Muscle of back (tissue), 11 donors: ENCODE results near the gene NECAP2. TPM values are rescaled to one million over a fixed set of nuclear protein-coding genes. Genes with fewer than 3 reads are reported as not detected.
A peak's percentile ranks its signal among the peaks of the same experiment; 100 is the strongest.
"Not testable (repeated sequence)": the region's sequence is repeated elsewhere in the genome, so short reads cannot be mapped to it uniquely, and the experiment has no call there.

Source experiments
- DNase-seq, 3 donors: peaks; one replicate each; pipeline versions ENCODE4 v3.0.0 to v3.0.0-alpha.2; 2013
- polyA plus RNA-seq, 10 donors: library from polyadenylated mRNA; unstranded; fragments of 120-200 nt; gene quantifications; one replicate each; pipeline ENCODE4 v1.2.1, GENCODE V29; 2013; ENCODE audit not compliant: insufficient read length in 10 of 10

The NECAP2 gene
- polyA plus RNA-seq, 10 donors, result 31.1 to 45.6 (median 35.8) TPM

- DNase-seq, result not testable (repeated sequence)
These were observed 53.2 kb downstream of the NECAP2 start for GRCh38 chr1:16493731-16494130.

GRCh38 chr1:16497474-16497904 lies 57.0 kb downstream of the NECAP2 start:
- peak in 1 of 3 donors; percentile 24 for DNase-seq

- DNase-seq, result peak in 1 of 3 donors; percentile 35
These were observed 57.5 kb downstream of the NECAP2 start for GRCh38 chr1:16498047-16498446.

- peak; percentile 91 to 96 (median 93) for DNase-seq
These were observed 58.3 kb downstream of the NECAP2 start for GRCh38 chr1:16498573-16499413.

GRCh38 chr1:16500466-16500865 lies 59.9 kb downstream of the NECAP2 start:
- not testable (repeated sequence) for DNase-seq

- DNase-seq, result not testable (repeated sequence)
These were observed 60.5 kb downstream of the NECAP2 start for GRCh38 chr1:16500975-16501374.

- not testable (repeated sequence) for DNase-seq
These were observed 60.9 kb downstream of the NECAP2 start for GRCh38 chr1:16501446-16501845.

GRCh38 chr1:16503494-16503893 lies 63.0 kb downstream of the NECAP2 start:
- DNase-seq, result no peak

- DNase-seq, result not testable (repeated sequence)
These were observed 65.3 kb downstream of the NECAP2 start for GRCh38 chr1:16505870-16506269.

- DNase-seq, result not testable (repeated sequence)
These were observed 66.0 kb downstream of the NECAP2 start for GRCh38 chr1:16506364-16507136.

GRCh38 chr1:16508861-16509445 lies 68.4 kb downstream of the NECAP2 start:
- DNase-seq, result peak in 1 of 3 donors; percentile 7

Other genes with a start within 250 kb of the NECAP2 start
- 10 to 100 TPM in 2 of 10 donors, 1 to 10 TPM in 8; 1.7 to 12.4 (median 2.8) TPM for gene ARHGEF19, start 228.1 kb upstream of the NECAP2 start, polyA plus RNA-seq
- gene CPLANE2, start 203.5 kb upstream of the NECAP2 start, polyA plus RNA-seq, result 1 to 10 TPM; 1.2 to 3.6 (median 2.3) TPM
- 10 to 100 TPM; 13.5 to 17.9 (median 16.8) TPM for gene FBXO42, start 88.2 kb upstream of the NECAP2 start, polyA plus RNA-seq
- gene SZRD1, start 73.5 kb upstream of the NECAP2 start, polyA plus RNA-seq, result 10 to 100 TPM; 65.4 to 97.0 (median 84.6) TPM
- gene SPATA21, start 3.3 kb upstream of the NECAP2 start, polyA plus RNA-seq, result under 1 TPM in 6 of 10 donors, not detected in 4; 0.12 to 0.86 (median 0.17) TPM
- 1 to 10 TPM in 1 of 10 donors, not detected in 9; 1.2 TPM for gene RNU1-1, start 73.6 kb downstream of the NECAP2 start, polyA plus RNA-seq
- gene NBPF1, start 172.8 kb downstream of the NECAP2 start, polyA plus RNA-seq, result 100 to 1,000 TPM in 7 of 10 donors, 10 to 100 TPM in 3; 93.1 to 163 (median 119) TPM
- gene RNU1-3, start 226.2 kb downstream of the NECAP2 start, polyA plus RNA-seq, result 1 to 10 TPM in 1 of 10 donors, not detected in 9; 1.2 TPM